GM19467 (cell line): ENCODE results near the gene MKX.

Experiments used
- ATAC-seq: cut with Tn5 transposase; IDR thresholded peaks from one replicate; pipeline ENCODE4 v1.9.1; 2021; ENCODE audit warnings: mild to moderate bottlenecking, moderate library complexity; ENCODE audit not compliant: unreplicated experiment

MKX gene

GRCh38 chr10:27743012-27743876, 2.4 kb downstream of the MKX start:
- no peak for ATAC-seq

DNA sequence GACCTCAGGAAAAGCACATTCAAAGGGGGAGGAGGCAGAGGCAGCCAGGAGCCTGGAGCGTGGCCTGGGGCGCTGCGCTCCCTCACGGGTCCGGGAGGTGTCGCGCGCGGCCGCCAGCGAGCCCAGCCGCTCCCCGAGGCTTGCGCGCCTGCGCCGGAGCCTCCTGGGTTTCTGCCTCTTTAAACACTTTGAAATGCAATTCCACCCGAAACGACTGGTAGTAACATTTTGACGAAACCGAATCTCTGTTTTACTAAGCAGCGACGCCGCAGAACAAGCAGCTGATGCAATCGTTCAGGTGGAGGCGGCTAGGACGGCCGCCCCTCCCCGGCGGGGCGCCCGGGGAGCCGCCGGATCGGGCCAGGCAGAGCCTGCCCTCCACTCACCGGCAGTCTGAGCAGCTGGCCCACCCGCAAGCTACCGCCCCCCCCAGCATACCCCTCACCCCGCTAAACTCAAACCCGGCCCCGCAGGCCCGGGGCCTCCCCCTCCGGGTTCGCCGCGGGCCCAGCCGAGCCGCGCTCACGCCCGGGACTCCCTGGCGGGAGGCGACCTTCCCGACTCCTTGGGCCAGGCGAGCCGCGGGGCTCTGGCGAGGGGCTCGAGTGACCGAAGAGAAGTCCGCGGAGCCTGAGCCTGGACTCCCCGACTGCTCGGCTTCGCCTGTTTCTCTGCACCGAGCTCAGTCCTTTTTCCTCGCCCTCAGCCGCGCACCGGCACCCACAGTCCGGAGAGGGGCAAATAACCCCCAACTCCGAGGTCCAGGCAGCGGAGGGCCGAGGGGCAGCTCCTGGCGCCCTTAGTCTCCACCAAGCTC, 3.2 kb downstream of the MKX start:
- peak; percentile 92 for ATAC-seq

DNA sequence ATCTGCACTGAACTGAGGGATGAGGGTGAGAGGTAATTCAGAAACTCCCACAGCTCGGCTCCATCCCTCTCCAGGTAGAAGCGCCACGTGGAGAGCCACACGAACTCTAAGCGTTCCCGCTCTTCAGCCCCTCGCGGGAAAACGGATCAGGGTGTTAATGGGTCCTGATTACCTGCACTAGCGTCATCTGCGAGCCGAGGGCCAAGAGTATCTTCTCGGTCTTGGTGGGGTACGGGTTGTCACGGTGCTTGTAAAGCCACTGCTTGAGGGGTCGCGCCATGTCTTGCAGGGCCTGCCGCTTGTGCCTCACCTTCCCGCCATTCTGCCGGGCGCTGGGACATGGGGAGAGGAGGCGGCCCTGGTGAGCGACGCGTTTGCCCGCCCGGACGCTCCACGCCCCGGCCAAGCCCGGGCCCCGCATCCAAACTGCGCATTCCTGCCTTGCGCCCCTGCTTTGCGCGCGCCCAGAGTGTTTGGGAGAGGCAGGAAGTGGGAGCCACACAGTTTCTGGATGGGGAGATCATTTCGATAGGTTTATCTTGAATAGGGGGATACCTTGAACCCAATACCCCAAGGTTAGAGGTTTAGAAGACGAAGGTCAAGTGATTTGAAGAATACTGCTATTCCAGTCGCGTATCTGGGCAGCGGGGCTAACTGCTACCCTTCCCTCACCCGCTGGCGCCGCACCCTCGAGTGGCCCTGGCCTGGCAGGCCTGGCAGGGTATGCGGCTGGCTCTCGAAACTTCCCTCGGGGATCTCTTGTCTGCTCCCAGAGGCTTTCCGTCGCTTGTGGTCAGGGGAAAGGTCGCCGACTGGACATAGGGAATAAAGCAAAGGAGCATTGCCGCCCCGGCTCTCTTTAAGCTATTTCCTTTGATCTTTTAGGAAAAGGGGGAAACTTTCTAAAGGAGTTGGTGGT, 4.2 kb downstream of the MKX start:
- no peak for ATAC-seq

DNA sequence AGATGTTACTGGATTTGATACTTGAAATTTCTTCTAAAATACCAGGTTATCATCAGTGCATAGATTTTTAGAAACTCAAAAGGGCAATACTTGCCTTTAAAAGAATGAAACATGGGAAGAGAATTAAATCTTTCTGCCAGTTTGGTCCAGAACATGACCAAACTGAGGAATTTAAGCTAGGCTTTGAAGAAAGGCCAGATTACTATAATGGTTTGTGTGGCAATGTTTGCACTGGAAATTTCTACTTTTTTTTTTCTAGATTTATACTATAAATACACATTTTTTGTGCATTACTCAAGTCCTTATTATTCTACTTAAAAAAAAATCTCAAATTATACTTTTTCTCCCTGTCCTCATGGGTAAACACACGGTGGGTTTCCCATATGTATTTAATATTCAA, 9.2 kb downstream of the MKX start:
- ATAC-seq, result no peak

GRCh38 chr10:27730041-27730440, 15.6 kb downstream of the MKX start:
- no peak for ATAC-seq

DNA sequence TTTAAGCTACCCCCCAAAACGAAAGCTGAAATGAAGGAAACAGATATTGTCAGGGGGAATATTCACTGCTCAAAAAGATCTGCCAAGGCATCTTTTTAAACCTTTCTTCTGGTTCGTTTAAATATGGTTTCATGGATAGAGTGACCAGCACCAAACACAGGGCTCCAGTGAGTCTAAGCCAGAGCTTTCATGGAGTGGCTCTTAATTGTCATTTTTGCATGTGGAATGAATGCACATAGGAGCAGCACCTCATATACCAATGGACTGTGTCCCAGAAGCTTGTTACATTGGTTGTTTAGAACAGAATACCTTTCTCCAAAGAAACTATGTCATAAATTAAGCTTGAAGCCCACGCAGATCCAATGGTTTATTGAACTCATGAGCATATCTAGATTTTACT, 17.3 kb downstream of the MKX start:
- no peak for ATAC-seq

DNA sequence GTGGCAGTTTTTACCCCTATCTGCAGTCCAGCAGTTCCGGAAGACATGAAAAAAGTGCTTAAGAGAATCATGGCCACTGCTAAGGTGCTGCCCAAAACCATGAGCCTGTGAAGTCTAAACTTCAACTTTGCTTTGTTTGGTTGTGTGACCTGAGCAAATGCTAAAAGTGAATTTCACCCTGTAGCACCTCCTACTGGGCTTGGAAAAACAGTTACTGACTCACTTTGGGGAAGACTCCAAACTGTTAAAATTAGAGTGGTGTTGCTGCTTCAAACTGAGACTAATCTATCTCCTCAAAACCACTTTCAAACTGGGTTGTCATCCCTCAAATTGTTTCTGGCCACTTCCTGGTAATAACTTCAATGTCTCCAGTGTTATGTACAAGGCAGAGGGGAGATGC, 21.3 kb downstream of the MKX start:
- no peak for ATAC-seq

DNA sequence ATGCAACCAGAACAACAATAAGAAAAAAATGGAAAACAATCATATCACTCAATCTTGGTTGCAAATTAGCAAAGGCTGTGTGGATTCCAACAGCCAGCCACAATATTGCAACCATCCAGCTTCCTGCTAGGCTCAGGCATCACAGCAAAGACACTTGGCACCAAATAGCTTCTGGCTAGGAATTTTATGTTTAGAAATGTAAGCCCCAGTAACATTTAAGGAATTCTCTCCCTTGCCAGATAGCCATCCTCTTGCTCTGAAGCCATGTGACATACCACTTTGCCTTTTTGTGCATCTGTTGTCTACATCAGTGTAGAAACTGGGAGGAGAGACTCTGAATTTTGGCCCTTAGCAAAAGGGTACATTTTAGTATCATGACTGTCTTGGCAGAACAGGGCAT, 22.2 kb downstream of the MKX start:
- ATAC-seq, result no peak

DNA sequence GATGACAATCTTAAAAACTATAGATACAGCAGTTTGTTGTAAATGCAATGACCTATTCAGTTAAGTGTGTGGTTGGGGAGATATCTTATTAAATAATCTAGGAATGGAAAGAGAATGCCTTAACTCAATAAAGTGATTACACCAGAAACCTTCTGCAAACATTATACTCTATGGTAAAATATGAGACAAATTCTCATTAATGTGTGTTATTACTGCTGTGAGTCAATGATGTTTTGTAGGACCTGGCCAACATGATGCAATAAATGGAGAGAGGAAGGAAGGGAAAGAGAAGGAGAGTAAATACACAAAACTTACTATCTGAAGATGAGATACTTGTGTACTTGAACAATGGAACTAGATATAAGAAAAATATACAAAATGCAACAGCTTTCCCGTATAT, 25.1 kb downstream of the MKX start:
- no peak for ATAC-seq

- no peak for ATAC-seq
Observed at GRCh38 chr10:27719052-27719451, 26.6 kb downstream of the MKX start.

- ATAC-seq, result no peak
Observed at GRCh38 chr10:27717861-27718260, 27.8 kb downstream of the MKX start.

DNA sequence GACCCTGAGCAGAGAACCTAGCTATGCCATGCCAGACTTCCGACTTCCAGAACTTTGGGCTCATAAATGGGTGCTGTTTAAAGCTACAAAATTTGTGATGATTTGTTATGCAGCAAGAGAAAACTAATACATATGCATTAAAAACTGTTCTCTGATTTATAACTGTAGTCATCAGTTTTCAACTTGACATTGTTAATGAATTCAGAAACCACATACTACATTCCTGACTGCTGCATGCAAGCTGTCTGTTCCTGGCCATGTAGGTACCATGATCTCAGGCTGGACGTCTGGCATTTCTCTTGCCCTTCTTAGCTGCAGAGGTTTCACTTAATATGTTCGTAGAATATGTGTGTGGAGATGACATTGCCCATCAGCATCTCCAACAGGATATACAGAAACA, 28.4 kb downstream of the MKX start:
- no peak for ATAC-seq

DNA sequence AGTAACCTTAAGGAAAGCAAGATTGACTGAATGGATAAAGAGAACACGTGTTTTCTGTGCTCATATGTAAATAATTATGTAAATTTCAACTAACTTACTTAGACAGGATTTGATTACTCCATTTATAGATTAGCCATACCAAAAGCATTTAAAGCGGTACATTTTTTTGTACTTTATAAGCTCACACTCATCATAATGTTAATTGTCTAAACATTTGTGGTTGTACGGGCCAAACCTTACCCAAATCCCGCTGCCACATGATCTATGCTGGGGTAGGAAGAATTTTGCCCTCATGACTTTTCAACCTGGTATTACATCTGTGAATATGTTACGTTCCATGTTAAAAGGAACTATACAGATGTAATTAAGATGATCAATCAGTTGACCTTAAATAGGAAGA, 29.1 kb downstream of the MKX start:
- ATAC-seq, result no peak

DNA sequence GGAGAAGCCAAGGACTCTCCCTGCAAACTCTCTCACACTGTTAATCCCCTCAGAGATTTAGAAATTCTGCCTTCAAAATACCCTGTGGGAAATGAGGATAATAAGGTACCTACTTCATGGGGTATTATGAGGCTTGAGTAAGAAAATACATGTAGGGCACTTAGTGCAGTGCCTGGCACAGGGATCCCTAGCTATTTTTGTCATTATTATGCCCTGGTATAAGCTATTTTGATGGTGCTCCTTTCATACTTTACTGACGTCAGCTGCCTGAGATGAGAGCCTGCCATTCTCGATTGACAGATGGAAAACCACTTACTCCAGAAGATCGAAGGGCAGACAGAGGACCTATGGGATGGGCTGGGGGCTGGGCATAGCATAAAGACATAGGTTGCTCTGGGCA, 30.1 kb downstream of the MKX start:
- ATAC-seq, result no peak

- ATAC-seq, result no peak
Observed at GRCh38 chr10:27714349-27714748, 31.3 kb downstream of the MKX start.

- no peak for ATAC-seq
Observed at GRCh38 chr10:27713941-27714340, 31.7 kb downstream of the MKX start.

DNA sequence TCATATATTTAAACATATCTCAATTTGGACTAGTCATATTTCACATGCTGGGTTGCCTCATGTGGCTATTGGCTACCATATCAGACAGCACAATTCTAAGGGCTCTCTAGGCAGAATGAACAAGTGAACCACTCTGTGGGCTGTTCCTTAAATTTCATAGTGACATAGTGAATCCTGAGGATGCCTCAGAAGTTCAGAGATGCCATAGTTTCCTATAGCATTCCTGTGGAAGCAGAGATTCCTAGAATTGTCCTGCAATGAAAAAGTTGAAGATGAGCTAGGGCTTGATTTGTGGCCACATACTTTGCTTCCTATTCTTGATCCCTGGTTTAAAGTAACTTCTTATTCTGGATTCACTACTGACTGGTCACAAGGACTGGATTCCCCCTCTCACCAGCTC, 35.6 kb downstream of the MKX start:
- ATAC-seq, result no peak

- ATAC-seq, result no peak
Observed at GRCh38 chr10:27709304-27709703, 36.3 kb downstream of the MKX start.

GRCh38 chr10:27701938-27702537, 43.6 kb downstream of the MKX start:
- no peak for ATAC-seq

GRCh38 chr10:27699776-27700175, 45.8 kb downstream of the MKX start:
- no peak for ATAC-seq

GRCh38 chr10:27698961-27699360, 46.7 kb downstream of the MKX start:
- ATAC-seq, result no peak
